Endometrium (tissue), 2 donors: ENCODE measurements around the gene PPRC1.

Source experiments
- FAIRE-seq: peaks from 2 replicates; lab custom pipeline; 2012; peaks lifted over from hg19 to GRCh38; lab: Jason Lieb, UNC
- donor health status: control.
- donor health status: control.

The PPRC1 gene

DNA sequence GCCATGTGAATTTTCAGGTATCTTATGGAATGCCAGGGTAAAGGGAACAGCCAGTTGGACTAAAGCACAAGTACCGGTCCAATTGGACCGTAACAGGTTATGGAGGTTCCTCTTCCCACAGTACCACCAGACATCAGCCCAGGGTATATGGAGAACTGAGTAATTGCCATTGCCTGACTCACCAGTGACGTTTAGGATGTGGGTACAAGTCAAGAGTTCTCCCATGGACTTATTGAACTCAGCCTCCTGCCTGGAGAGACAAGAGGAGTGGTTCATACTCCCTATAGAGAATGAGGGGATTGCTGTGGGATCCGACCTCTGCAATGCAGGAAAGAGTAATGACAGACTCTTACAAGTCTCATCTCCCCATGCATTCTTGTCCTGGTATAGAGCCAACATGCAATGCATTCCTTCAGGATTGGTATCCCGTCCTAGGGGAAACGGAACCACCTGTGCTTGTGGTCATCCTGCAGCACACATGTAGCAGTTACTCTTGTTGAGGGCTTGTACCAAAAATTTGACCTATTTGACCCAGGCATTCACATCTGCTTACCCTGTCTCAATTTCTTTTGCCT is 62.5 kb downstream of the PPRC1 start:
- no peak for FAIRE-seq

DNA sequence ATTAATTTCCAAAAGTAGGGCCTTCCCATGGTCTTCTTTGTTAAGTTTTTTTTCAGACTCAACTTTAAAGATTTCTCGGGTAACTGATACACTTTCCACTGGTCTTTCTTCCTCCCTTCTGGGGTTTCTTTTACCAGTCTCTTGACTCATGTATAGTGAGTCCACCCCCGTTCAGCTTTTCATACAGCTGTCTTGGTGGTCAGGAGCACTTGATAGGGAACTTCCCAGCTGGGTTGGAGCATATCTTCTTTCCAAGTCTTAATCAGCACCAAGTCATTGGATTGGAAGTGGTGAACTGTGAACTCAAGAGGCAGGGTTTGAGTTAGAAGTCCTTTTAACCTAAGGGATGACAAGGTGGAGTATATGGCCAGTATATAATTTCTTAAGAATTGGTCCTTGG is 64.1 kb downstream of the PPRC1 start:
- FAIRE-seq = no peak

DNA sequence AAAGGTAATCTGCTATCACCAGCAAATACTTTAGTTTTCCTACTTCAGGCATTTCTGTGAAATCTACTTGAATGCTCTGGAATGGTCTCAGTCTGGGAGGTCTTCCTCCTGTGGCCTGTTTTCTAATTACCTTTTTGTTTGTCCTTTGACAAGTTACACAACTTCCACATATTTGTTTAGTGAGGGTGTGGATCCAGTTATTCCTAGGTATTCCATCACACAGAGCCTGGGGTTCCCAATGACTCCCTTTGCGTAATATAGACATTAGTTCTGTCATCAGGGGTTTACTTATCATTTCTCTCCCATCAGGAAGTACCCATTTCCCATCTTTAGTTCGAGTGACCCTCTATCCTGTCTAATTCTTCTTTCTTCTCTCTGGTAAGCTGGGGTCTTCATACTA is 65.2 kb downstream of the PPRC1 start:
- no peak for FAIRE-seq
